Thyroid gland (tissue), 4 donors: Measurements from ENCODE around the gene GPR107.

Experiments
- CTCF ChIP-seq, 6 experiments: fragments of 200-600 bp in 3 of 6; fragments of 450-650 bp in 3 of 6; sonication (generic) in 3 of 6; IDR thresholded peaks; one replicate each; pipeline ENCODE4 v1.5.1; 2016 to 2019; ENCODE audit warnings: antibody characterized with exemption in 6 of 6, mild to moderate bottlenecking in 2 of 6, inconsistent platforms in 1 of 6, moderate library complexity in 1 of 6
- POLR2A ChIP-seq, 2 donors: fragments of 450-650 bp; IDR thresholded peaks; one replicate each; pipeline ENCODE4 v1.6.1; 2017; ENCODE audit warnings: antibody characterized with exemption in 2 of 2, mild to moderate bottlenecking in 2 of 2, moderate library complexity in 1 of 2

- TF ChIP-seq CTCF (IDR thresholded peaks at IDR 0.05) (no peak), POLR2A (IDR thresholded peaks at IDR 0.05) (no peak)
Measured at GRCh38 chr9:130157079-130157478, 103.4 kb downstream of the GPR107 start.
